ENCODE results near the gene IFT27.
"Not testable (repeated sequence)": the region's sequence is repeated elsewhere in the genome, so short reads cannot be mapped to it uniquely, and the experiment has no call there.

IFT27 gene

DNA sequence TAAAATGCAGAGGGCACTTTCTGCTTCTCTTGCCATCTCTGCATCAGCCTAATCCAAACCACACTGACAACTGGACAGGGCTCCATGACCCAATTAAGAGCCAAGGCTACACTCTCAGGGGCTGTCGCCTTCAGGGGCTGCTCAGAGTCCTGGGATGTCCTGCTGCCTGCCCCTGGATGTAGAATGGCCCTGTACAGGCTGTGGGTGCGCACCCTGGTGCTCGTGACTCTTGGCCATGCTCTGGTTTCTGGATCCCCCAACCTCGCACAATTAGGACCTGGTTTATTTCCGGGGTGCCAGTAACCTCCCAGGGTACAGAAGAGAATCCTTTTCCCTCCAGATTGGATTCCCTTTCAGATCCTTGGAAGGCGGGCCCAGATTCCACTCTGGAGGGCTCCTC, 11.3 kb downstream of the IFT27 start:
- no peak for DNase-seq

DNA sequence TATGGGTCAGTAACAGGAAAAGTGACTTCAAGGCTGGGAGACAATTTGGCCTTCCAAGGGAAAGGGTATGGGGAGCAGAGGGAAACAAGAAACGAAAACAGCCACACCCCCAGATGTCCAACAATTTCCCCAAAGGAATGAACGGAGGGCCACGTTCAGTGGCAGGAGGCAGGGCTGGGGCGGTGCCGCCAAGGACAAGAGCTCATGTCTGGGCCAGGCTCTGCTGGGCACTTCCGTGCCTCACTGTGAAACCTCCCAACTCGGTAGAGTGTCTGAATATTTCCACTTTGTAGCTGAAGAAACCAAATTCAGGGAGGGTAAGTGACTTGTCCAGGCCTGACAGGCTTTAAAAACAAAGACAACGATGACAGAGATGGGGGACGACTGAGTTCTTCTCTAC, 11.9 kb downstream of the IFT27 start:
- no peak for DNase-seq

DNA sequence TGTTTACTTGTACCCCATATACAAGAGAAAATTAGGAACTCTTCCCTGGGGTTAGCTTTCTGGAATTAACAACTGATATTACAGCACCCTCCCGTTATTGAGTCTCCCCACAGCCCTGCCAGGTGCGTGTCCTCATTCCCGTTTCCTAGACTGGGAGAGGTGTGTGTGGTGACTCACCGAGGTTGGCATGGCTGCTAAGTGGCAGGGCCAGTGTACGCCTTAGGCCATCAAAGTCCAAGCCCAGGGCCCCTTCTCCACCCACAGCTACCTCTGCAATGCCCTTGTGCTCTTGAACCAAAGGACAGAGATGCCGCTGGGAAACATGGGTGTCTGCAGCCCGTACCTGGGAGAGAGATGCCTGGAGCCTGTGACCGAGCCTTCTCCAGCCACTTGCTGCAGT, 12.3 kb downstream of the IFT27 start:
- DNase-seq: no peak

DNA sequence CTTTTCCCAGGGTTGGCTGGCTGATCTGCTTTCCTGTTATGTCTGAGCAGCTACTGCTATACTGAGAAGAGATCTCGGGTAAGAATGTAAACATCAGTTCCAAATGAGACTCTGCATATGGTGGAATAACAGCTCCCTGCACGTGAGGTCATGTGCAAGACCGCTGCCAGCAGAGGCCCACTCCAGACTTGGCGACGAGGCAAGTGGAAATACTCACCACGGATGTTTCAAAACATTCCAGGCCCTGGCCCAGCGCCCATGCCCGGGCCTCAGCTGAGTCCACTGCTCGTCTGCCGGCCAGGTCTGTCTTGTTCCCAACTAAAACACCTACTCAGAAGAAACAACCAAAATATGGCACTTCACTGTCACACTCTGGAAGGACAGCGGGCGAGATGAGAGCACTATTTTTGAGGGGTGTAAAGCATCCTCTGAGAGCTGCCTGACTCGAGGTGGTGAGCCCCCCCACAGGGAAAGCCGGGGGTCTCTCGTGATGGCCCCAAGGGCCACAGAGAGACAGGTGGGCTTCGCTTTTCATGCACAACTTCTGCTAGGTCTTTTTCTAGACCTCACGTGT, 13.1 kb downstream of the IFT27 start:
- no peak for DNase-seq

DNA sequence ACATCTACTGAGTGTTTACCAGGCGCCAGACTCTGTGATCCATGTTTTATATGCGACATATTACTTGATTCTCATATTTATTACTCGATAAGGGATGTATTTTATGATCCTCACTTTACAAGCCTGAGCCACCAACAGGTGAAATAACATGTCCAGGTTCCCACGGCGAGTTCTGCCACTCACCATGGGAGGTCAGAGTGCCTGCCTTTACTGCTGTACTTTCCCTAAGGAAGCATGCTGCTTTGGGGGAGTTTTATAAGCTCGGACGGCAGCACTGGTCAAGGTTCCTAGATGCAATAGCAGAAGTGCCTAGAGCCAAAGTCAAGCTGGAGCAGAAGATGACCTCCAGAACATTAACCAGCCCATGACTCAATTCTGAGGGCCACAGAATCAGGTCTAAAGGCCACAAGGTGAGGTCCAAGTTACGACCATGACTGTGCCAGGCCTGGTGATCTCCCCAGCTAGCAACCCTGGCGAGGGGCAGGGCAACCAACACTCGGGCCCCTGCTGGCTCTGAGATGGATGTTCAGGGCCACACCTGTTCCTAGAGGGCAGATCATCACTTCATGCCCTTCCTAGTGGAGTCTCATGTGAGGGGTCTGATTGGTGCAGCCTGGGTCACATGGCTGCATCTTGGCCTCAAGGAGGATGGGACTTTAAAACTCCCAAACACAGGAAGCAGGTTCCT, 14.2 kb downstream of the IFT27 start:
- no peak for DNase-seq

DNA sequence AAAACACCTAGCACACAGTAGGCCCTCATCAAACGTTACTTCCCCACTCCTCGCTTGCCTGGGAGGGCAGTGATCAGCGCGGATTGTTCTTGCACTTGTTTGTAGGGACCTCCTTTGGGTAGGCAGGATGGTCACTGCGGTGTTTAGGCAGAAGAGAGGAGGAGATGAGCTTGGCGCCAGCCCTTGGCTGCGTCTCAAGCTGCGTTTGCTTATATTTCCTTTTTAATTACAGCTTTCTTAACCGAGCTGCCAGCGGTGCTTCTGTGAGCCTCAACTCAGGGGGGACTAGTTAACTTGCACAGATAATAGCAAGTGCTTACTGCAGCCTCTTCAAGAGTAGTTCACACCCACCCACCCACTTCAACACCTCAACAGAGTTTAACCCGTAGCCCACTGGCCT, 15.1 kb downstream of the IFT27 start:
- no peak for DNase-seq

DNA sequence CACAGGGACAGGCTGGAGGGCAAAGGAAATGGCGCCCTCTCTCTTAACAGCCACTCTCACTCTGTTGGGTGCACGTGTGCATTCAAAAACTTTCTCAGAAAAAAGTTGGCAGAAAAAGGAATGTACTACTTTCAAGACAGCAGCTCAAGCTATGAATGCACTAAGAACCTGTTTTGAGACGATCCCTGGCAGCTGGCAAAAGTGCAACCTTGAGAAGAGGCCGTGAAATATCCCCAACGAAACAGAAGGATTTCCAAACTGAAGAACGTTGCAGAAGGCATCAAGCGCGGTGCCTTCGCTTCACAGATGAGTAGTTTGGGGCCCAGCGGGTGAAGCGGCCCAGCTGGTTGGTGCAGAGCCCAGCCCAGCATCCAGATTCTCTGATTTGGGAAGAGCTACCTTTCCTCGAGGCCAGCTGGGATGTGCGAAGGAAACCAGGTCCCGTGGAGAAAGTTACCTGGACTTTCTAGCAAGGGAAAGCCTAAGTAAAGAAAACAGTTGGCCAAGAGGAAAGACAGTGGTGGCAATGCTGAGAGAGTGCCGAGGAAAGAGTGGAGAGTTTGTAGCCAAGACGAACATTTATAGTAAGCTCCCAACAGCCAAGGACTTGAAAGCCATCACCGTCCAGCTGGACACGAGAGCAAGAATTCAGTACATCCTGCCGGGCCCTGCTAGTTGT, 16.3 kb downstream of the IFT27 start:
- no peak for DNase-seq

DNA sequence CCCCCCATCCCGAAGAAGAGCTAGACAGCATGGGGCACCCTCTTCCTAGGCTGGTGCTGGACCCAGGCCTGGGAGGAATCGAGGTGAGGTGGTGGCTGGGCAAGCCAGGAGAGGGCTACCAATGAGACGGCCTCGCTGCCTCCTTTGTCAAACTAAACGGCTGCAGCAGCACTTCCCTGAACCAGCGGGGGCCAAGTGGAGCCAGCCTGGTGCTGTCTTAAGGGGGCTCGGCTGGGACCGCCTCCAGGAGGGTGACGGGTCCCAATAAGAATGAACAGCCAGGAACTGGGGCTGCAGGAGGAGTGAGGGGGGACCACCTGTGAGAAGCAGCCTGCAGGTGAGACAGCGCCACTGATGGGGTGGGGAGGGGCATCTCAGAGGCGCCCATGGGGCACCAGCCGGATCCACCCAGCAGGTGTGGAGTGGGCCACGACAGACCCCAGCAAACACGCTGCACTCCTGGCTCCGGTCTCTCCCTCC, 17.1 kb downstream of the IFT27 start:
- no peak for DNase-seq

DNA sequence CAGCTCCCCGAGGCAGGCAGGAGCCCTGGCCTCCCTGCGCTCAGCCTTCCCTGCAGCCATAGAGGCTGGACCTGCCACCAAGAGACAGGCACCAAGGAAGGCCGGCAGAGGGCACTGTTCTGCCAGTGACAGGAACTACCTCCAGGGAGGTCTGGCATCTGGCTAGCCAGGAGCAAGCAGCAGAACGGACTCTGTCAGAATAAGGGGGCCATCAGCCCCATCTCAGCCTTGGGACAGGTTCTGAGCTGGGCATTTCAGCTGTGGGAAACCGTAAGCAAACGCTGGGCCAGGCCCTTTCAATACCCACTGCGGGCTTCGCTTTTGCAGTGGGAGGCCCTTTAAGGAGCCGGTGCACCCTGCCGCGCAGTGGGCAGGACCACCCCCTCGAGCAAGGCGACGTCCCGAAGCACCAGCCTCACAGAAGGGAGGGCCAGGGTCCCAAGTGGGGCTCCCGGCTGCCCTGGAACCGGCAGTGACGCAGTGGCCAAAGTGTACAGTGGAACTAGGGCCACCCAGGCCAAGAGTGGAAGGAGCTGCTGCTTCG, 18.2 kb downstream of the IFT27 start:
- peak; percentile 90 for DNase-seq

DNA sequence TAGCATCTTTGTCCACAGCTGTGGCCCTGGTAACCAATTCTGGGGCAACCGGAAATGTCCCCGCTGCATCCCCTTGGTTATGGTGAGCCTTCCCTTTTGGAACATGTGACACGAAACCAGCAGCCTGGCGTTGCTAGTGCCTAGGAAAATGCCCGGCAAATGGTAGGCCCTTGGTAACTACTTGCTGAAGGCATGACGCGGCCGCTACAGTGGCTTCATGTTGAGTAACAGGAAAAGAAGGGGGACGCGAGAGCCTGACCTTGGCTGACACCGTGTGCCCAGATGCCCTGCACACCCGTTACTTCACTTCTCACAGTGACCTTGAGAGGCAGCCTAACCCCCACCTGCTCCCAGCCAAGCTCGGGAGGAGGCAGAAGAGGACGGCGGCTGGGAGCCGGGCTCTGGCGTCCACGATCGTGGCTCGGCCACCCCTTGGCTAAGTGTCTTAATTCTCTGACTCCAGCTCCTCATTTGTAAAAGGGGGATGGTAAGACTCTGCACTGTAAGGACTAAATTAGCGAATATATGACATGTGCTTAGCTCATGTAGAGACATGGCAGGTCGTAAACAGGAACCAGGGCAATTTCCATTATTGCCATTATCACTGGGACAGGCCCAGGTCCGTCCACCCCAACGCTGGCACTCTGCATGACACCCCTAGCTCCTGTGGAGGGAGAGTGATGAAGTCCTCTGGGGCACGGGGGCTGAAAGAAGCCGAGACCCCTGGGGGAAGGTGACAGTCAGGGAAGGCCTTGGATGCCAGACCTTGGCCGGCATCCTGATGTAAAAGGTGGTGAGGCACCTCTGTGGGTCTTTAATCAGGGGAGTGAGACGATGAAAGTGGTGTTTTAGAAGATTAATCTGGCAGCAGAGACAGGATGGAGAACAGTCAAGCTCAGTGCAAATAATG, 18.9 kb downstream of the IFT27 start:
- DNase-seq: no peak

DNA sequence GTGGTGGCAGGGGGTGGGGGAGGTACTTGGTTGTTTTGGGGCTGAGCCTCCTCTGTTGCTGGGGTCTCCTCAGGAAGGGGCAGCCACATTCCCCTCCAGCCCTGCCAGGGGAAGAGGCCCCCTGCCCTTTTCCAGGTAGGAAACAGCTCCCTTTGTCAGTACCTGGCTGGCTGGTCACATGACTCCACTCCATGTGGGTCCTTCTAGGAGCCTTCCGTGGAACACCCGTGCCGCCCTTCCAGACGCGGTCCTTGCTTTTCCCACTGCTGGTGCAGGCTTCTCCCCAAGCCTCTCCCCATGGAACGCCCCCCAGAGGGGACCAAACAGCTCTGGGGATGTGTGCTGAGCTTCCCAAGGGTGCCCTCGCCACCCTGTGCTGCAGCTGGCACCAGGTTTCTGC, 19.9 kb downstream of the IFT27 start:
- no peak for DNase-seq

DNA sequence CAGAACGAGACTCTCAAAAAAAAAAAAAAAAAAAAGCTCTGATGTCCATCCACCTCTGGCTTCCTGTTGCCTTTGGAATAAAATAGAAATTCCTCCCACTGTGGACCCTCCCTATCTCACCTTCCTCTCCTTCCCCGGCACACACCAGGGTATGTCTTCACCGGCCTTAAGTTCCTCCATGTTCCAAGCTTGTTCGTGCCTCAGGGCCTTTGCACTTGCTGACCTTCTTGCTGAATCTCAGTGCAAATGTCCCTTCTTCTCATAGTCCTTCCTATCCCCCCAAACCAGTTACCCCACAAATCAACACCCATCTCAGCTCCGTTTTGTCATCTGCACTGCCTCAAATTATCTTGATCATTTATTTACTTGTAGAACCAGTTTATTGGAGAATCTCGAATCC, 20.6 kb downstream of the IFT27 start:
- DNase-seq: no peak

DNA sequence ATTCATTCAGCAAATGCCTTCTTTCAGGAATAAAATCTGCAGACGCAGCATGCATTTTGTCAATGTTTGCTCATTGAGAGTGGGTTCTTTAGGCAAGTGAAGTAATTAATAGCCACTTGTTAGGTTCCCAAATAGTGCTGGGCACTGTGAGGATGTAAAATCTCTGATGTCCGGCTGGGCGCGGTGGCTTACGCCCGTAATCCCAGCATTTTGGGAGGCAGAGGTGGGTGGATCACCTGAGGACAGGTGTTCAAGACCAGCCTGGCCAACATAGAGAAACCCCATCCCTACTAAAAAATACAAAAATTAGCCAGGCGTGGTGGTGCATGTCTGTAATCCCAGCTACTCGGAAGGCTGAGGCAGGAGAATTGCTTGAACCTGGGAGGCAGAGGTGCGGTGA, 21.0 kb downstream of the IFT27 start:
- DNase-seq: not testable (repeated sequence)

DNA sequence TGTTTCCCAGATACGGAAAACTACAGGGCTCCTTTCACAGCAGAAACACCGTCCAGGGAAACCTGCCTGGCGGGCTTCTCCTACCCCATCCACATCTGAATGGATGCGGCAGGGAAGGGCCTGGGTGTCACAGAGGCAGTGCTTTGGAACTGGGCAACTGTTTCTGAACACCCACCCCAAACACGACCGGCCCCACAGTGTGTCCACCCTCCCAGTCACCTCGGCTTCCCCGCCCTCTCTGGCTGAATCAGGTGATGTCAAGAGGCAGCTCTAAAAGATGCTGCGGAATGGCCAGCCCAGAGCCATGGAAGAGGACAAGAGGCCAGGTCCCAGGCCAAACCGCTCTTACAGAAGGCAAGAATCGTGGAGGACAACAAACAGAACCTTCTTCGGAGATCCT, 22.0 kb downstream of the IFT27 start:
- DNase-seq: no peak

DNA sequence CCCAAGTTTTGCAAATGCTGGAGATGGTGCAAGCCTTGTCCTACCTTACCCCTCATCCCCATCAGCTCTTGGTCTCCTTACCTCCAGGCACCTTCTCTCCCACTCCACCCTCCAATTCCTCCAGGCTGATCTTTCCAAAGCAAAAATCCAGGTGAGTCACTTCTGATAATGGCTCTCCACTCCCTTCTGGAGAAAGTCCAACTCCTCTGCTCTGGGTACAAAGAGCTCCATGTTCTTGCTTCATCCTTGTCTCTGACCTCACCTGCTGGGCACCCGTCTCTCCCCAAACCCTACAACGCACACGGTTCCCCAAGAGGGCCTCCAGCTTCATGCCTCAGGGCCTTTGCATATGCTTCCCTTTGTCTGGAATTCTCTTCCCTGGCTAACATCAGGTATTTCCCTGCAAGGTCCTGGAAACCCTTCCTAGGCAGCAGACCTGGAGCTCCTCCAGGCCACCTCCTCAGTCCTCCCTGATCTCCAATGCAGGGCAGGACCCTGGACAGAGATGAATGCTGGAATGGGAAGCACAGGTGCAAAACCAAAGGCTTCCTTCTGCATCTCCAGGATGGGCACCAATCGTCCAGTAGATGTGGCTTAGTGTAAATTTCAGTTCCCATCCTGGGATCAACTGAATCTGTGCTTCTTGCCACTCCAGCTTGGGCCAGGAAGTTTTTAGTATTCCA, 22.7 kb downstream of the IFT27 start:
- no peak for DNase-seq

DNA sequence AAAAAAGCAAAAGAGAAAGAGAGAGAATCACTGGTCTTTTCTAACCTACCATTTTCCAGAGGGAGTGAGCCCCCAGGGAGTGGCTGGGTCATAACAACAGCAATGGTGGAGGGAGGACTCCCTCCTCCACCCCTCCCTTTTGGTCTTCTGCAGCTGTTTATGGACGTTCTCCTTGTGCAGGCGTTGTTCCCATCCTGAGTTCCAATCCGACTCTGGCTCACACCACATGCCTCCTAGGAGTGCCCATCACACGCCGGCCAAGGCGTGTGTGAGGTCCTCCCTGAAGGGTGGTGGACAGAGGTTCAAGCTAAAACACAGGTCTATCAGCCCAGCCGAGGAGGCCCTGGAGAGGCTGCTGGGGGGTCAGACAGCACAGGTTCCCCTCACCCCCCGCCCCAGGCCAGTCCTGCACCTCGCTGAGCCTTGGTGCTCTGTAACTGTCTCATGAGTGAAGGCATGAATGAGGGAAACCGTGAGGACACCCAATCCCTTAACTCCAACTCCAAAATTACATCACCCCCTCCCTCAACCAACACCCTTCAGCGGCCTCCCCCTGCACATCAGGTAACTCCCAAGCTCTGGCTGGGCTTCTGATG, 29.4 kb downstream of the IFT27 start:
- DNase-seq: no peak

DNA sequence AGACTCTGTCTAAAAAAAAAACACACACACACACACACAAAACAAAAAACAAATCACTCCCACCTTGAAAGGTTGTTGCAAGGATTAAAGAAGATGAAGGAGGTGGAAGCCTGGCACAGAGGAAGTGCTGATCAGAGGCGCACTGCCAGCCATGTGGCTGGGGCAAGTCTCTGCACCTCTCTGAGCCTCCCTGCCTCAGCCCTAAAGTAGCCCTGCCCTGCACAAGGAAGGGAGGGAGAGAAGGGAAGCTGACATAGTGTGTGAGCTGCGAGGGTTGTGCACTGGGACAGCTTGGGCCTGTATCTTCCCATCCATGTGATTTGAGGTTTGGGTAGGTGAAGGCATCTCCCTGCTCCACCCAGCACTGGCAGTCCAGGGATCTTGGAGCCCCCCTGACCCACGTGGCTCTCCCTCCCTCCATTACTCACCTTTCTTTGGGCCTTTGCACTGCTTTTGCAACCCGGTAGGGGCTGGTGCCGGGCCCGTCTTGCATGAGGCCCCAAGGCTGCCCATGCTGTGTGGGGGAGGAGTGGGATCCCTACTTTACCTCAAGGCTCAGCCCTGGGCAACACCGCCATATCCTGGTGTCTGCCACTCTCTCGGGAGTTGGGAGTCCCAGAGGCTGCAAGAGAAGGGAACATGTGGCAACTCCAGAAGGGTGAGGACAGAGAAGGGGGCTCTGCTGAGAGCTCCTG, 30.5 kb downstream of the IFT27 start:
- no peak for DNase-seq

DNA sequence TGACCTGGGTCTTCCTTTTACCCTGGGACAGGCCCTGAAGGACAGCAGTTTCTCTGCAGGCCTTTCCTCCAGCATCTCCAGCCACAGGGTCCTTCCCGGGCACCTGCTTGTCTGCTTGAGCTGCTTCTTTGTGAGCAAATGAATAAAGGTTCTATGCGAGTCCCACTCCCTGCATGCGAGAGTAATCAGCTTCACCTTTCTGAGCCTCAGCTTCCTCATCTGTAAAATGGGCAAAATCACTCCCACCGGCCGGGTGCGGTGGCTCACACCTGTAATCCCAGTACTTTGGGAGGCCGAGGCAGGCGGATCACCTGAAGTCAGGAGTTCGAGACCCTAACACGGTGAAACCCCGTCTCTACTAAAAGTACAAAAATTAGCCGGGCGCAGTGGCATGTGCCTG, 31.1 kb downstream of the IFT27 start:
- no peak for DNase-seq

DNA sequence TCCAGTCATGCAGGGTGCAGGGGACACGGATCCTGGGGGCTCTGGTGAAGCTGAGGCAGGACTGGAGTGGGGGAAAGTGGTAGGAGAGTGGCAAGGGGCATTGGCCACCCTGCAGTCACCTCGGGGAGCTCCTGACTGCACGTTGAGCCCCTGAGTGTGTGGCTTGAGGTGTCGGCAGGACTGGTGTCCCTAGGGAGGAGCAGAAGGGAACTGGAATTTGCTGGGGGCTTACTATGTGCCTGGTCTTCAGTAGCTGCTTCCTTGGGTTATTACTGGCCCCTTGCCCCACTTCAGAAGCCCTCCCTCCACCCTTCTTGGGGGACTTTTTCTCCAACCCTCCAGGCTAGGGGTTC, 31.5 kb downstream of the IFT27 start:
- DNase-seq: no peak

DNA sequence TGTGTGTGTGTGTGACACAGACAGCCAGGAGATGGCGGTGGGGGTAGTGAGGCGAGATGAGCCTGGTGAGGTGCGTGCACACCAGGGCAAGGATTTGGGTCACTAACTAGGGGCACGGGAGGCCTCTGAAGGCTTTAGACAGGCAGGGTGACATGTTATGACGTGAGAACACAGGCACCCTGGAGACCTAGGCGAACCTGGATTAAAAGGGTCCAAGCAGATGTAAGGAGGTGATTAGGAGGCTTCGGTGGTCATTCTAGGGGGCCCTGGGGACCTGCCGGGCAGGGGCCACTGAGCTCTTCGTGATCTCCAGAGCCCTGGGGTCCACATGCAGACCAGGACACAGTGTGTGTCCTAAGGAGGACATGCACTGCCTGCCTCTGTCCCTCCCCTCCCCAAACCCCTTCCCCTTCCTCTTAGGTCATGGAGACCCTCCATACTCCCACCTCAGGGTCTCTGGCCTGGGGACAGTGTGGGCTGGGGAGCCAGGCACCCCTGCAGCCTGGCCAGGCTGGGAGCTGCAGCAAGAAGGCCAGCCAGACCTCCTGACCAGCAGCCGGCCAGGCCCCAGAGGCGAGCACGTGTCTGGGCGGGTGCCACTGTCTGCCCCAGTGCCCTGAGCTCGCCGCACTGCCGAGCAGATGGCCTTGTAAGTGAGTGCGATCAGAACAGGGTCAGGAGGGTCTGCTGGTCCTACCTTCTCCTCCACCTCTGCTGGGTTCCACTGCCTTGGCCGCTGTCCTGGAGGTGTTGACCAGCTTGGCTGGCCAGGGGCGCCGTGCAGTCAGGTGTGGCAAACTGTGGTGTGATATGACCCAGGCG, 32.1 kb downstream of the IFT27 start:
- no peak for DNase-seq

DNA sequence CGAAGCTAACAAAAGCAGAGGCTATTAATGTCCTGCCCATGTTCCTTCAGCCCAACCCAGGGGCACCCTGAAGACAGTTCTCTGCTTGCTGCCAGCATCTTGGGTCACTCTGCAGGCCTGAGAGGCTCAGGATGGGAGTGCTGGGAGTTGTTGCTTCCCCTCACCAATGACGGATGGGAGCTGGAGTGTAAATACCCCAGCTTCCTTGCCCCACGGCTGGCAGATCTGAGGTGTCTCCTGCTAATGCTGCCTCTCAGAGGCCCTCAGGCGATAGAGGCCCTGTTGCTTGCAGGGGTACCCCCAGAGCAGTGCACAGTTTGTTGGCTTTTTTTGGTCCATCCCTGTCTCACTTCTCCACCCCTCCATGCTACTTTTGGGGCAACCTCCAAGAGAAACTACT, 32.9 kb downstream of the IFT27 start:
- DNase-seq: no peak
